ENCODE results near the gene GALNT1.

The GALNT1 gene

GRCh38 chr18:35582899-35583558, 1.5 kb downstream of the GALNT1 start:
- no peak for DNase-seq (ENCODE audit: low spot score)

GRCh38 chr18:35584735-35585134, 3.2 kb downstream of the GALNT1 start:
- DNase-seq (ENCODE audit: low spot score): no peak

- DNase-seq (ENCODE audit: low spot score): no peak
Observed at GRCh38 chr18:35585608-35586007, 4.1 kb downstream of the GALNT1 start.

GRCh38 chr18:35588122-35588521, 6.6 kb downstream of the GALNT1 start:
- DNase-seq (ENCODE audit: low spot score): no peak

- DNase-seq (ENCODE audit: low spot score): no peak
Observed at GRCh38 chr18:35588995-35589394, 7.5 kb downstream of the GALNT1 start.

GRCh38 chr18:35589546-35589945, 8.0 kb downstream of the GALNT1 start:
- no peak for DNase-seq (ENCODE audit: low spot score)

GRCh38 chr18:35590935-35591334, 9.4 kb downstream of the GALNT1 start:
- DNase-seq (ENCODE audit: low spot score): peak; percentile 37

GRCh38 chr18:35592298-35592697, 10.8 kb downstream of the GALNT1 start:
- DNase-seq (ENCODE audit: low spot score): no peak

GRCh38 chr18:35593859-35594258, 12.3 kb downstream of the GALNT1 start:
- DNase-seq (ENCODE audit: low spot score): no peak

- no peak for DNase-seq (ENCODE audit: low spot score)
Observed at GRCh38 chr18:35597758-35598157, 16.2 kb downstream of the GALNT1 start.

- DNase-seq (ENCODE audit: low spot score): no peak
Observed at GRCh38 chr18:35602193-35602820, 20.8 kb downstream of the GALNT1 start.

- DNase-seq (ENCODE audit: low spot score): no peak
Observed at GRCh38 chr18:35603008-35603407, 21.5 kb downstream of the GALNT1 start.

- no peak for DNase-seq (ENCODE audit: low spot score)
Observed at GRCh38 chr18:35603528-35603927, 22.0 kb downstream of the GALNT1 start.

- DNase-seq (ENCODE audit: low spot score): no peak
Observed at GRCh38 chr18:35604369-35604768, 22.8 kb downstream of the GALNT1 start.

- DNase-seq (ENCODE audit: low spot score): no peak
Observed at GRCh38 chr18:35605686-35606417, 24.3 kb downstream of the GALNT1 start.

- DNase-seq (ENCODE audit: low spot score): peak; percentile 13
Observed at GRCh38 chr18:35609236-35609635, 27.7 kb downstream of the GALNT1 start.

GRCh38 chr18:35610089-35610488, 28.5 kb downstream of the GALNT1 start:
- no peak for DNase-seq (ENCODE audit: low spot score)

GRCh38 chr18:35610724-35611123, 29.2 kb downstream of the GALNT1 start:
- no peak for DNase-seq (ENCODE audit: low spot score)

- DNase-seq (ENCODE audit: low spot score): no peak
Observed at GRCh38 chr18:35611518-35611917, 30.0 kb downstream of the GALNT1 start.

- no peak for DNase-seq (ENCODE audit: low spot score)
Observed at GRCh38 chr18:35616074-35616473, 34.5 kb downstream of the GALNT1 start.

- DNase-seq (ENCODE audit: low spot score): no peak
Observed at GRCh38 chr18:35616664-35617423, 35.3 kb downstream of the GALNT1 start.

- DNase-seq (ENCODE audit: low spot score): no peak
Observed at GRCh38 chr18:35617865-35618264, 36.3 kb downstream of the GALNT1 start.

- no peak for DNase-seq (ENCODE audit: low spot score)
Observed at GRCh38 chr18:35618289-35618688, 36.7 kb downstream of the GALNT1 start.

Data from COLO829 (cell line).